Panc1 (cell line): Measurements from ENCODE around the gene SOD1. TPM values are rescaled to one million over a fixed set of nuclear protein-coding genes. Genes with fewer than 3 reads are reported as not detected.

ENCODE experiments used
- ATAC-seq: fragments of 200-7000 bp; cut with Tn5 transposase; 2 replicates; pipeline ENCODE4 v1.9.1; 2020; ENCODE audit warnings: mild to moderate bottlenecking, moderate library complexity
- BruUV-seq: library from RNA; stranded (reverse); fragments of 400-500 nt; replicated peaks from 2 replicates; lab custom pipeline; 2021; lab: Mats Ljungman, UMichigan
- CTCF ChIA-PET: fragments of 300-600 bp; sonication (Branson Sonifier 250); formaldehyde crosslinking; loops from one replicate; lab custom pipeline; 2022; ENCODE audit warnings: antibody characterized with exemption; lab: Charles Lee
- POLR2A ChIA-PET: fragments of 300-600 bp; sonication (Branson Sonifier 250); formaldehyde crosslinking; loops from one replicate; lab custom pipeline; 2022; ENCODE audit warnings: antibody characterized with exemption; lab: Charles Lee
- DNase-seq: peaks from one replicate; pipeline ENCODE4 v3.0.0-alpha.2; 2010; ENCODE audit warnings: low read depth, low spot score
- H3K27ac ChIP-seq: 2 replicates; pipeline ENCODE4 v1.5.1; 2011; ENCODE audit warnings: mild to moderate bottlenecking, low read length, inconsistent platforms
- H3K27me3 ChIP-seq: fragments of 200-500 bp; sonication (Bioruptor generic); 2 replicates; pipeline ENCODE4 v1.6.0; 2014; ENCODE audit warnings: low read length, inconsistent platforms; ENCODE audit not compliant: control insufficient read depth, insufficient read depth
- H3K36me3 ChIP-seq: fragments of 200-500 bp; sonication (Bioruptor generic); 2 replicates; pipeline ENCODE4 v1.5.1; 2014; ENCODE audit warnings: inconsistent platforms, mild to moderate bottlenecking, low read length, moderate library complexity; ENCODE audit not compliant: control insufficient read depth, insufficient read depth
- H3K4me1 ChIP-seq: 2 replicates; pipeline ENCODE4 v1.5.1; 2011; ENCODE audit warnings: inconsistent platforms, mild to moderate bottlenecking, low read length, moderate library complexity; ENCODE audit not compliant: control insufficient read depth, insufficient read depth
- H3K4me3 ChIP-seq, 2 experiments: 2 replicates each; pipeline ENCODE4 v1.5.1; 2011 to 2012; ENCODE audit warnings: low read depth in 2 of 2, low read length in 2 of 2, mild to moderate bottlenecking in 2 of 2, inconsistent platforms in 1 of 2, moderate library complexity in 1 of 2
- H3K9me3 ChIP-seq: fragments of 200-500 bp; sonication (Bioruptor generic); 2 replicates; pipeline ENCODE4 v1.5.1; 2014; ENCODE audit warnings: low read depth, mild to moderate bottlenecking, inconsistent platforms, low read length, moderate library complexity; ENCODE audit not compliant: control insufficient read depth, insufficient read depth
- CTCF ChIP-seq: fragments of 450-650 bp; IDR thresholded peaks from 2 replicates; pipeline ENCODE4 v1.5.1; 2017; ENCODE audit warnings: mild to moderate bottlenecking
- POLR2AphosphoS5 ChIP-seq: IDR thresholded peaks from 2 replicates; pipeline ENCODE4 v1.6.1; 2012; ENCODE audit warnings: mild to moderate bottlenecking, low read depth, low read length, moderate library complexity
- REST ChIP-seq, 2 experiments: IDR thresholded peaks; 2 replicates each; pipeline ENCODE4 v1.6.1; 2011 to 2012; ENCODE audit warnings: low read depth in 2 of 2, control low read depth in 1 of 2, low read length in 1 of 2, mild to moderate bottlenecking in 1 of 2, moderate library complexity in 1 of 2; ENCODE audit not compliant: insufficient read depth in 1 of 2
- SIN3A ChIP-seq: IDR thresholded peaks from 2 replicates; pipeline ENCODE4 v1.6.1; 2012; ENCODE audit warnings: low read depth, mild to moderate bottlenecking, low read length, moderate library complexity, borderline replicate concordance; ENCODE audit not compliant: insufficient read depth
- TCF7L2 ChIP-seq: IDR thresholded peaks from 2 replicates; pipeline ENCODE4 v1.6.1; 2011; ENCODE audit warnings: mild to moderate bottlenecking, low read depth, low read length, inconsistent platforms
- in situ Hi-C: cut with HindIII; loops from 2 replicates; pipeline ENCODE4 v1.10.0; 2016; ENCODE audit warnings: low sequenced_read_pairs, low pct_unique_long_range_greater_than_20kb
- intact Hi-C: fragments of 100-400 bp; cut with micrococcal nuclease; formaldehyde crosslinking; loops from one replicate; pipeline ENCODE4 v1.10.0; 2022; ENCODE audit not compliant: unreplicated experiment
- total RNA-seq: library from RNA; stranded (reverse); gene quantifications from one replicate; pipeline ENCODE4 v1.2.1, GENCODE V29; 2021; ENCODE audit not compliant: unreplicated experiment

SOD1 gene
- total RNA-seq, 1 experiment from 2014 or later: 221 TPM

- Histone ChIP-seq H3K4me1 (peaks cover 8% of the 10 kb centered on the region), H3K4me3 (no peak overlapping the region), H3K27ac (no peak overlapping the region), H3K36me3 (peaks cover 29% of the 10 kb centered on the region), H3K27me3 (no peaks in the 10 kb centered on the region), H3K9me3 (no peaks in the 10 kb centered on the region)
- in situ Hi-C loops (no loop called here), intact Hi-C loops (no loop called here)
- ChIA-PET CTCF (no interaction called here), POLR2A (no interaction called here)
- DNase-seq (no peak), ATAC-seq (no peak)
- no TSS peak for BruUV-seq
- TF ChIP-seq REST (IDR thresholded peaks at IDR 0.05; ENCODE audit: insufficient read depth in 1 of 2, low read depth in 2 of 2, low read length in 1 of 2): no peak
- TF ChIP-seq POLR2AphosphoS5: no peak
- TF ChIP-seq TCF7L2: no peak
- TF ChIP-seq CTCF: no peak
- TF ChIP-seq SIN3A: no peak
Measured at GRCh38 chr21:31667639-31668038, 8.1 kb downstream of the SOD1 start.

- Histone ChIP-seq H3K9me3 (no peaks in the 10 kb centered on the region), H3K4me1 (no peaks in the 10 kb centered on the region; the same call in 1 of the 2 replicates), H3K27ac (no peak overlapping the region), H3K4me3 (no peak overlapping the region), H3K36me3 (peaks cover 29% of the 10 kb centered on the region), H3K27me3 (no peaks in the 10 kb centered on the region)
- no TSS peak for BruUV-seq
- DNase-seq: no peak
- ChIA-PET CTCF (no interaction called here), POLR2A (no interaction called here)
- intact Hi-C loops: no loop called here
- TF ChIP-seq SIN3A: no peak
- TF ChIP-seq REST (IDR thresholded peaks at IDR 0.05; ENCODE audit: insufficient read depth in 1 of 2, low read depth in 2 of 2, low read length in 1 of 2): no peak
- TF ChIP-seq TCF7L2: no peak
- no peak for ATAC-seq
- in situ Hi-C loops: no loop called here
Measured at GRCh38 chr21:31668651-31669491, 9.4 kb downstream of the SOD1 start.
